ENCODE data around the gene TP53AIP1. TPM values are rescaled to one million over a fixed set of nuclear protein-coding genes. Genes with fewer than 3 reads are reported as not detected.

The TP53AIP1 gene
- polyA plus RNA-seq, 2 of the 4 experiments (the other 2 are of a cell fraction): 0.03 to 0.08 TPM

- DNase-seq (ENCODE audit: low read depth in 1 of 2, low spot score in 1 of 2) (no peak), FAIRE-seq (no peak), ATAC-seq (no peak)
- H3K4me1 ChIP-seq: no peaks in the 10 kb centered on the region
- no peak overlapping the region for H3K4me2 ChIP-seq
- no peaks in the 10 kb centered on the region for H3K9me3 ChIP-seq
- WGBS (ENCODE audit: missing lambda C conversion rate): 61% methylated on average over 11 of the region's 15 CpGs
- H3K4me3 ChIP-seq: no peak overlapping the region
- no peak overlapping the region for H3K27ac ChIP-seq
- TF ChIP-seq ELK1 (IDR thresholded peaks at IDR 0.05; ENCODE audit: low read depth, low read length): no peak
- no peak for TF ChIP-seq CHD4 (IDR thresholded peaks at IDR 0.05; ENCODE audit: borderline replicate concordance)
- ChIA-PET POLR2A (no interaction called here), CTCF (interaction anchor here (1.6 to 6.4 kb wide), 3 partner anchors 16 to 56 kb away, joined by 4 to 26 read pairs (median 7); no protein-coding TSS in a partner anchor)
Observed at GRCh38 chr11:128940603-128941002, 2.1 kb downstream of the TP53AIP1 start.

GRCh38 chr11:128940156-128940555 lies 2.5 kb downstream of the TP53AIP1 start:
- DNase-seq (ENCODE audit: low read depth in 1 of 2, low spot score in 1 of 2) (no peak), ATAC-seq (no peak; a peak in 1 of 6 replicates), FAIRE-seq (no peak)
- TF ChIP-seq PHF8 (IDR thresholded peaks at IDR 0.05; ENCODE audit: borderline replicate concordance, low read depth): no peak
- TF ChIP-seq HOXB5 (CRISPR knock-in tag; IDR thresholded peaks at IDR 0.05): no peak
- TF ChIP-seq TP53 (CRISPR knock-in tag; IDR thresholded peaks at IDR 0.05): no peak
- TF ChIP-seq SREBF2 (IDR thresholded peaks at IDR 0.05): no peak
- TF ChIP-seq ZC3H11A (IDR thresholded peaks at IDR 0.05): no peak
- H3K27ac ChIP-seq: no peak overlapping the region
- 61% methylated on average over 4 of the region's 5 CpGs for WGBS (ENCODE audit: missing lambda C conversion rate)
- H3K4me2 ChIP-seq: no peak overlapping the region
- no peaks in the 10 kb centered on the region for H3K9me3 ChIP-seq
- H3K4me3 ChIP-seq: no peak overlapping the region
- ChIA-PET POLR2A (no interaction called here), CTCF (interaction anchor here (1.6 to 6.4 kb wide), 2 partner anchors 16 to 50 kb away, joined by 4 to 26 read pairs; no protein-coding TSS in a partner anchor)
- no peaks in the 10 kb centered on the region for H3K4me1 ChIP-seq

GRCh38 chr11:128939591-128939990 lies 3.1 kb downstream of the TP53AIP1 start:
- DNase-seq (ENCODE audit: low read depth in 1 of 2, low spot score in 1 of 2): no peak
- Histone ChIP-seq H3K4me3 (no peak overlapping the region), H3K4me1 (no peaks in the 10 kb centered on the region), H3K4me2 (no peak overlapping the region), H3K27ac (no peak overlapping the region), H3K9me3 (no peaks in the 10 kb centered on the region)
- CTCF ChIA-PET: interaction anchor here (1.6 to 6.4 kb wide), 2 partner anchors 17 to 50 kb away, joined by 4 to 26 read pairs; no protein-coding TSS in a partner anchor
- POLR2A ChIA-PET: no interaction called here
- no peak for ATAC-seq
- TF ChIP-seq CHD2 (IDR thresholded peaks at IDR 0.05; ENCODE audit: low read length, partially characterized antibody): no peak
- no peak for TF ChIP-seq NPAS2 (CRISPR knock-in tag; IDR thresholded peaks at IDR 0.05; ENCODE audit: borderline replicate concordance)
- TF ChIP-seq ZC3H11A (IDR thresholded peaks at IDR 0.05): no peak
- TF ChIP-seq FOXS1 (CRISPR knock-in tag; IDR thresholded peaks at IDR 0.05): no peak
- TF ChIP-seq ESRRA (IDR thresholded peaks at IDR 0.05; ENCODE audit: borderline replicate concordance, low read length): no peak
- TF ChIP-seq GATA3 (IDR thresholded peaks at IDR 0.05; ENCODE audit: borderline replicate concordance): no peak
- no peak for TF ChIP-seq ELK1 (IDR thresholded peaks at IDR 0.05; ENCODE audit: low read depth, low read length)
- TF ChIP-seq E2F6 (IDR thresholded peaks at IDR 0.05; ENCODE audit: borderline replicate concordance, low read depth): no peak
- TF ChIP-seq HOXB13 (CRISPR knock-in tag; IDR thresholded peaks at IDR 0.05; ENCODE audit: low read depth): no peak
- no peak for TF ChIP-seq ZSCAN20 (CRISPR knock-in tag; IDR thresholded peaks at IDR 0.05)
- TF ChIP-seq HMGXB4 (CRISPR knock-in tag; IDR thresholded peaks at IDR 0.05; ENCODE audit: borderline replicate concordance): no peak
- no peak for TF ChIP-seq RARB (CRISPR knock-in tag; IDR thresholded peaks at IDR 0.05)
- TF ChIP-seq KDM1A (IDR thresholded peaks at IDR 0.05; ENCODE audit: low read depth): no peak
- TF ChIP-seq POLR2A (IDR thresholded peaks at IDR 0.05; ENCODE audit: low read length): no peak
- no peak for TF ChIP-seq ZFP36 (IDR thresholded peaks at IDR 0.05; ENCODE audit: borderline replicate concordance, partially characterized antibody)
- TF ChIP-seq NR3C1 (IDR thresholded peaks at IDR 0.05): no peak
- TF ChIP-seq JUN (IDR thresholded peaks at IDR 0.05): no peak
- no peak for TF ChIP-seq POLR2AphosphoS2 (conservative IDR thresholded peaks at IDR 0.05; ENCODE audit: low read length)
- TF ChIP-seq BCL3 (IDR thresholded peaks at IDR 0.05): no peak
- no peak for FAIRE-seq
- WGBS (ENCODE audit: missing lambda C conversion rate): 78% methylated on average over 11 of the region's 11 CpGs

Data from A549 (cell line).